Breast epithelium (tissue), 3 donors: ENCODE results near the gene ARID5B.

Source experiments
- POLR2A ChIP-seq: fragments of 450-650 bp; IDR thresholded peaks from one replicate; pipeline ENCODE4 v1.6.1; 2016; ENCODE audit warnings: antibody characterized with exemption, mild to moderate bottlenecking, moderate library complexity
- POLR2AphosphoS5 ChIP-seq, 3 donors: sonication (generic); formaldehyde crosslinking; IDR thresholded peaks; one replicate each; pipeline ENCODE4 v1.6.1; 2017; ENCODE audit warnings: antibody characterized with exemption in 3 of 3
- TF ChIP-seq, protein P1 (sequence below), 3 donors: fragments of 450-650 bp; IDR thresholded peaks; one replicate each; pipeline ENCODE4 v1.5.1; 2016 to 2017; ENCODE audit warnings: antibody characterized with exemption in 3 of 3, mild to moderate bottlenecking in 3 of 3, moderate library complexity in 3 of 3

DNA sequence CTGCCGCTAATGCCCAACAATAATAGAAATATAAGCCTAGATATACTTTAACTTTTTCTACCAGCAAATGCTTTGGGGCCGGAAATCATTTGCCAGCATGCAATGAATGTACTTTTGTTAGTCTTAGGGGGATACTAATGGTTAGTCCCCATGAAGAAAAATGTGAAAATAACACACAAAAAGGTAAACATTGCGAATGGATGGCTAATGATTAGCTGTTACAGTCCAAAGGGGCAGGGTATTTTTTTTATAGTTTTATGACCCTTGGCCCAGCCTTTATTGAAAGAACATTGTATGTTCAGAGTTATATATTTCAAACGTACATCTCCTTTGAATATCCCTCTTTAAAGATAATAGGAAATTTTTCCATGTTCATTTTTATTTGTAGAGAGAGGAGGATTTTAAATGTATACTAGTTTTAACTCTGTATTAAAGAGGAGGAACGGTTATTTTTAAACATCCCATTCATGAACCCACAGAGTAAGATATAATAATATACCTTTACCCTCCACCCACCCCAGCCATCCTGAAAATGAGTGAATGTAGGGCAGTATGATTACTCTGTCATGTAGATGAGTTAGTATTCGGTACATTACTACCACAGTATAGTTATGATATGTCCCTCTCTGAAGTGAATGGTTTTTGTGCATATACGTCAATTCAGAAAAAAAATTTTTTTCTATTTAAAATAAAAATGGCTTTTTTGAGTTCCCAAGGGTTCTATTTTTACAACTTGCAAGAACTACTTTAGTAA, 63.6 kb downstream of the ARID5B start:
- TF ChIP-seq, protein P1, sequence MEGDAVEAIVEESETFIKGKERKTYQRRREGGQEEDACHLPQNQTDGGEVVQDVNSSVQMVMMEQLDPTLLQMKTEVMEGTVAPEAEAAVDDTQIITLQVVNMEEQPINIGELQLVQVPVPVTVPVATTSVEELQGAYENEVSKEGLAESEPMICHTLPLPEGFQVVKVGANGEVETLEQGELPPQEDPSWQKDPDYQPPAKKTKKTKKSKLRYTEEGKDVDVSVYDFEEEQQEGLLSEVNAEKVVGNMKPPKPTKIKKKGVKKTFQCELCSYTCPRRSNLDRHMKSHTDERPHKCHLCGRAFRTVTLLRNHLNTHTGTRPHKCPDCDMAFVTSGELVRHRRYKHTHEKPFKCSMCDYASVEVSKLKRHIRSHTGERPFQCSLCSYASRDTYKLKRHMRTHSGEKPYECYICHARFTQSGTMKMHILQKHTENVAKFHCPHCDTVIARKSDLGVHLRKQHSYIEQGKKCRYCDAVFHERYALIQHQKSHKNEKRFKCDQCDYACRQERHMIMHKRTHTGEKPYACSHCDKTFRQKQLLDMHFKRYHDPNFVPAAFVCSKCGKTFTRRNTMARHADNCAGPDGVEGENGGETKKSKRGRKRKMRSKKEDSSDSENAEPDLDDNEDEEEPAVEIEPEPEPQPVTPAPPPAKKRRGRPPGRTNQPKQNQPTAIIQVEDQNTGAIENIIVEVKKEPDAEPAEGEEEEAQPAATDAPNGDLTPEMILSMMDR (IDR thresholded peaks at IDR 0.05): no peak
- TF ChIP-seq POLR2AphosphoS5 (IDR thresholded peaks at IDR 0.05) (no peak), POLR2A (no peak)
